Middle frontal gyrus (tissue), 1 donor: ENCODE results near the gene GPR153.
A peak's percentile ranks its signal among the peaks of the same experiment; 100 is the strongest.
"Not testable (repeated sequence)": the region's sequence is repeated elsewhere in the genome, so short reads cannot be mapped to it uniquely, and the experiment has no call there.

Source experiments
- DNase-seq: peaks from one replicate; pipeline ENCODE4 v3.0.0-alpha.2; 2015; ENCODE audit warnings: low spot score; ENCODE audit errors: extremely low spot score

The GPR153 gene

DNA sequence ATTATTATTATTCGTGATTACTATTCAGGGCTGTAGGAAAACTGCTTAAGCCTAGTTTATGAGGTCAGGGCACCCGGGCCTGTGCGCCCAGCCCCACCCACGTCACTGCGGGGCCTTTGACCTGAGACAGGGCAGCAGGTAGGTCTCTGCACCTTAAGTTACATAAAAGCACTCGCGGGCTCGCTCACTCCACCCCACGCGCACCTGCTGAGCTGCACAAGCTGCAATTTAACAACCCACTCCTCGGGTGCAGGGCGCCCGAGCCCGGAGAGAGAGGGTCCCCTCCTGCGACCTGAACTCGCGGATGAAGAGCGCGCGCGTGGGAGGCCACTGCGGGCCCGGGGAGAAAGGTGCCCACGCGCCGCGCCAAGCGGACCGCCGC, 25.6 kb downstream of the GPR153 start:
- no peak for DNase-seq

GRCh38 chr1:6234502-6235295, 26.2 kb downstream of the GPR153 start:
- no peak for DNase-seq

GRCh38 chr1:6233376-6233775, 27.5 kb downstream of the GPR153 start:
- DNase-seq = no peak

GRCh38 chr1:6225651-6226050, 35.2 kb downstream of the GPR153 start:
- no peak for DNase-seq

GRCh38 chr1:6224718-6225117, 36.2 kb downstream of the GPR153 start:
- no peak for DNase-seq

DNA sequence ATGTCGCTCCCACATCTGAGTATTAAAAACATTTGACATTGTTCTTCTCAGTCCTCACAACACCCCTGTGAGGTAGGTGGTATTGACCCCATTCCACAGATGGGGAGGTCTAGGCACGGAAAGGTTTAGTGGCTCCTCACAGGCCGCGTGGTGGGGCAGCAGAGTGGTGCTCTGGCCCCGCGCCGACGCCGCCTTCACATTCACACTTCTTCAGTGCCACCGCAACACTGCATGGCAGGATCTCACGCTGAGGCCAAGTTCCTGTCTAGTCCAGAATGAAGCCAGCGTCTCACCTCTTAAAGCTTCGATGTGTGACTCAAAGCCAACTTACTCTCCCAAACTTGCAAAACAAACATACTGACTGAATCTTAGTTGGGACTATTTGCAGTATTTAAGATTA, 37.3 kb downstream of the GPR153 start:
- no peak for DNase-seq

- DNase-seq = no peak
These were observed 38.3 kb downstream of the GPR153 start for GRCh38 chr1:6222636-6223035.

DNA sequence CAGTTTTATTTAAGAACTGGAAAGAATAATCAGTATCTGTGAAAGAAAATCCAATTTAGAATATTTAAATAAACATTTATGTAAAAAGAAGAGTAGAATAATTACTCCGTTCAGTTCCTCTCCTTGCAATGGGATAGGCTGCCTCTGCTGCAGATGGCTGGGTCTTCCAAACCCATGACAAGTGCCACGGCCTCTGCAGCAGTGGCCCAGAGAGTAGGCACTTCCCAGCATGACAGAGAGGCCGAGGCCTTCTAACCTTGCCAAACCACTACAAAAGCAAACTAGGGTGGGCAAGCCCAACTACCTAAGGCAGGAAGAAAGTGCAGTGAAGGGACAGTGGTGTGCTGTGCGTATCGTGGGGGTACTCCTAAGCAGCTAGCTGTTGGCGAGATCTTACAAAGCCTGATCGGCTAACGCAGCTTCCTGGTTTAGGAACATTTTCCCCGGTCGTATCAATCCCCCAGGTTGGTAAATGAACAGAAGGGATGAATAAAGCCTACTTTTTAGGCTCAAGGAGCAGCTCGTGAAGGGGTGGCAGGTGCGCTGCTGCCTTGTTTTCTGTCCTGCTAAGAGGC, 39.6 kb downstream of the GPR153 start:
- DNase-seq = no peak

GRCh38 chr1:6220236-6220635, 40.7 kb downstream of the GPR153 start:
- DNase-seq = no peak

DNA sequence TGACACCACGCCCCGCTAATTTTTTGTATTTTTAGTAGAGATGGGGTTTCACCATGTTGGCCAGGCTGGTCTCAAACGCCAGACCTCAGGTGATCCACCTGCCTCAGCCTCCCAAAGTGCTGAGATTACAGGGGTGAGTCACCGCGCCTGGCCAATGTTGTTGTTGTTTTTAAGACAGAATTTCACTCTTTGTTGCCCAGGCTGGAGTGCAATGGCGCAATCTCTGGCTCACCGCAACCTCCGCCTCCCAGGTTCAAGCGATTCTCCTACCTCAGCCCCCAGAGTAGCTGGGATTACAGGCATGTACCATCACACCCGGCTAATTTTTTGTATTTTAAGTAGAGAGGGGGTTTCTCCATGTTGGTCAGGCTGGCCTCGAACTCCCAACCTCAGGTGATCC, 41.3 kb downstream of the GPR153 start:
- DNase-seq = not testable (repeated sequence)

GRCh38 chr1:6218375-6219164, 42.3 kb downstream of the GPR153 start:
- DNase-seq = no peak

GRCh38 chr1:6212193-6212959, 48.5 kb downstream of the GPR153 start:
- no peak for DNase-seq

DNA sequence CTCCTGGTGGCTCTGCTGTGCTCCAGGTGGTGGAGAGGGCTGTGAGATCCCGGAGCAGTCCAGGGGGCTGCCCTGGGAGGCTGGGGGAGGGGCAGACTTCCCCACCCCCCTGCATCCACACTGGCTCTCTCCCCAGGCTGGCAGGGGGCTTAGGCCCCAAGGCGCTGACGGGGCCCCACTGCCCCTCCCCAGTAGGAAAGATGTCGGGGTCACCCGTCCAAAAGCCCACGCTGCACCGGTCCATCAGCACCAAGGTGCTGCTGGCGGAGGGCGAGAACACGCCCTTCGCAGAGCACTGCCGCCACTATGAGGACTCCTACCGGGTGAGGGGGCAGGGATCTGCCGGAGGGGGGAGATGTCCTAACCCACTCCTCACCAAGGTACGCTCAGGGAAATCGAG, 49.2 kb downstream of the GPR153 start:
- DNase-seq = no peak

DNA sequence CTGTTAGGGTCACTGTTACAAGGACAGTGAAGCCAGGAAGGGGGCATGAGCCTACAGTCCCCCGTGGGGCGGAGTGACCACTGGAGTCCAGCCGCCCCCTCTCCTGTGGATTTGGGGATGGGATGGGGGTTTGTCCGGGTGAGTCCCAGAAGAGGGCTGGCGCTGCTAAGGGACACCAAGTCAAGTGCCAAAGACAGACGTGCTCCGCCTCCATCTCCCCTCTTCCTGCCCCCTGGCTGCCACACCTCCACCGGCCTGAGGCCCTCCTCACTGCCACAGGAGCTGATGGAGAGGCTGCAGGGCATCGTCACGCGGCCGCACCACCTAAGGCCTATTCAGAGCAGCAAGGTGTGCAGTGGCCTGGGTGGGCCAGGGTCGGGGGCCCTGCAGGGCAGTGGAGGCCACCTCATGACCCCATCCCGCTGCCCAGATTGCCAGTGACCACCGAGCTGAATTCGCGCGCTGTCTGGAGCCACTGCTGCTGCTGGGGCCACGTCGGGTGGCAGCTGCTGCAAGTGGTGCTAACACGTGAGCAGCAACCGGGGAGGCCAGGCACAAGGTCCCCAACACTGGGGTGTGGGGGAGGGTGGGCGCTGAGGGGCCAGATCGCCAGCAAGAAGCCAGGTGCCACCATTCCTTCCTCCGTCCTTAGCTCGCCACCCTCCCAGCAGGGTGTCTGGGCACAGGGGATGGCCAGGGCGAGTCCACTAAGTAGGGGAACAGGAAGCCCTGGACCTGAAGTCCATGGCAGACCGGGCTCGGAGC, 50.1 kb downstream of the GPR153 start:
- no peak for DNase-seq

GRCh38 chr1:6209661-6210580, 51.0 kb downstream of the GPR153 start:
- DNase-seq = no peak

GRCh38 chr1:6208723-6209660, 51.9 kb downstream of the GPR153 start:
- DNase-seq = peak; percentile 20

DNA sequence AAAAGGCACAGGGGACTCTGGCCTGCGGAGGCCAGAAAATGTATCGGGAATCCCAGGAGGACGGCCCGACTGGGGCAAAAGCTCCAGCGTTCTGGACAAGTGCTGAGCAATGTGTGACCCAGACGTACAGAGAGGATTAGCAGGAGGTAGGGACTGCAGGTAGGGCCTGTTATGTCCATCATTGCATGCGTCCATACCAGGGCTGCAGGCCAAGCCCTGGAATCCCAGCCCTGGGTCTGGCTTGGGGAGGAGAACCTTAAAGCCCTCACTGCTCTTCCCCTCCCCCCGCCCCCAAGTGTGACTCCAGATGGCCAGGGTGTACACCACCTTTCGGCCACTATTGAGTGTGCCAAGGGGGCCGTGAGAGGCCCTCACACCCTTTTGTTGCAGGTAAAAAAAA, 53.0 kb downstream of the GPR153 start:
- no peak for DNase-seq

GRCh38 chr1:6207075-6207885, 53.6 kb downstream of the GPR153 start:
- DNase-seq = no peak
